SH-SY5Y (cell line): ENCODE results near the gene MAN1C1.

Experiments used
- GATA2 ChIP-seq: IDR thresholded peaks from 2 replicates; pipeline ENCODE4 v1.6.1; 2011; ENCODE audit warnings: mild to moderate bottlenecking, low read depth, low read length
- GATA3 ChIP-seq: IDR thresholded peaks from 2 replicates; pipeline ENCODE4 v1.6.1; 2011; ENCODE audit warnings: low read depth, mild to moderate bottlenecking, low read length, moderate library complexity

Gene MAN1C1

GRCh38 chr1:25634896-25635295 lies 18.3 kb downstream of the MAN1C1 start:
- TF ChIP-seq GATA2: no peak
- TF ChIP-seq GATA3: no peak

GRCh38 chr1:25640646-25641328 lies 24.2 kb downstream of the MAN1C1 start:
- TF ChIP-seq GATA2 (no peak), GATA3 (no peak)

- TF ChIP-seq GATA3 (no peak), GATA2 (no peak)
Measured at GRCh38 chr1:25641329-25641725, 24.7 kb downstream of the MAN1C1 start.

- TF ChIP-seq GATA3: no peak
- TF ChIP-seq GATA2: no peak
Measured at GRCh38 chr1:25641931-25642573, 25.5 kb downstream of the MAN1C1 start.

GRCh38 chr1:25642574-25643108 lies 26.1 kb downstream of the MAN1C1 start:
- TF ChIP-seq GATA3 (no peak), GATA2 (no peak)

- TF ChIP-seq GATA2 (no peak), GATA3 (no peak)
Measured at GRCh38 chr1:25643929-25644328, 27.3 kb downstream of the MAN1C1 start.

GRCh38 chr1:25644962-25645361 lies 28.4 kb downstream of the MAN1C1 start:
- TF ChIP-seq GATA2 (no peak), GATA3 (no peak)

- TF ChIP-seq GATA3 (no peak), GATA2 (no peak)
Measured at GRCh38 chr1:25645637-25646400, 29.2 kb downstream of the MAN1C1 start.

- TF ChIP-seq GATA3: no peak
- TF ChIP-seq GATA2: no peak
Measured at GRCh38 chr1:25647106-25647505, 30.5 kb downstream of the MAN1C1 start.

GRCh38 chr1:25647863-25648262 lies 31.3 kb downstream of the MAN1C1 start:
- TF ChIP-seq GATA3: no peak
- TF ChIP-seq GATA2: no peak

GRCh38 chr1:25648681-25649440 lies 32.3 kb downstream of the MAN1C1 start:
- no peak for TF ChIP-seq GATA3
- TF ChIP-seq GATA2: no peak

GRCh38 chr1:25649505-25650288 lies 33.1 kb downstream of the MAN1C1 start:
- no peak for TF ChIP-seq GATA2
- TF ChIP-seq GATA3: no peak

- no peak for TF ChIP-seq GATA3
- TF ChIP-seq GATA2: no peak
Measured at GRCh38 chr1:25650289-25650576, 33.6 kb downstream of the MAN1C1 start.
